Upper lobe of left lung (tissue), 4 donors: Measurements from ENCODE around the gene MKRN1.

ENCODE experiments used
- CTCF ChIP-seq, 6 experiments: fragments of 450-650 bp in 4 of 6; fragments of 200-600 bp in 2 of 6; sonication (generic) in 2 of 6; IDR thresholded peaks; one replicate each; pipeline ENCODE4 v1.5.1; 2016 to 2019; ENCODE audit warnings: antibody characterized with exemption in 6 of 6
- EP300 ChIP-seq, 4 donors: sonication (generic); formaldehyde crosslinking; IDR thresholded peaks; one replicate each; pipeline ENCODE4 v1.5.1; 2017; ENCODE audit warnings: antibody characterized with exemption in 4 of 4, control low read depth in 2 of 4

GRCh38 chr7:140404565-140405065, 74.7 kb downstream of the MKRN1 start:
- no peak for TF ChIP-seq CTCF (IDR thresholded peaks at IDR 0.05)
- no peak for TF ChIP-seq EP300 (IDR thresholded peaks at IDR 0.05)
